ENCODE results near the gene CROCC2.
A peak's percentile ranks its signal among the peaks of the same experiment; 100 is the strongest.

The CROCC2 gene

GRCh38 chr2:240920783-240921231 is 14.7 kb downstream of the CROCC2 start:
- no peak for TF ChIP-seq CTCF (IDR thresholded peaks at IDR 0.05; ENCODE audit: insufficient read depth, low read length, missing control alignments)

DNA sequence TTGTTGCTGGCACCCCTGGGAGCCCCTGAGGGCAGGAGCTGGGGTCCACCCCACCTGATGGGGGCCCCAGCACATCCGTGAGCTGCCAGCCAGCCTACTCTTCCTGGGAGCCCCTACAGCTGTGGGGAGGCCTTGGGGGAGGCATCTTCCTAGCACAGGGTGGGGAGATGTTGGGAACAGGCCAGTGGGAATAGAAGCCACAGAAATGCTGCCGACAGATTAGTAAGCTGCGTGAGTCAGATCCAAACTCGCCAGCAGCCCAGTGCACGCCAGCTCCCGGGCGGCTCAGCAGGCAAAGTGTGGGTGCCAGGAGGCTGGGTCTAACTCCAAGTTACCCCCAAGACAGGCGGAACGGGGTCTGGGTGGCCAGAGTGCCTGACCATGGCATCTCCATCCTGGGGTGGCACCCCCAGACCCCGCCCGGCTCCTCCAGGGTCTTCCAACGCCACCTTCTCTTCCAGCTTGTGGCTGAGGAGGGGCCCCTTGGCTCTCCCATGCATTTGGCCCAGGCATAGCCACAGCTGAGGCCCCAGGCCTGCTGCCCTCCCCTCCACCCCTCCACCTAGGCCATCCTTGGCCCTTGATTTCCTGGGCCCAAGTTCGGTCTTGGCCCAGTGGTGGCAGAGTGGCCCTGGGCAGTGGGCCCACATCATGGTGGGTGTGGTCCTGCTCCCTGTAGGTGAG is 15.3 kb downstream of the CROCC2 start:
- ChIA-PET CTCF (interaction anchor here (1.1 to 3.5 kb wide), 3 partner anchors 8 to 156 kb away, joined by 3 to 21 read pairs (median 8); no protein-coding TSS in a partner anchor), POLR2A (interaction anchor here (0.7 kb wide), 1 partner anchor 11 kb away, joined by 3 read pairs; no protein-coding TSS in a partner anchor)
- H3K4me3 ChIP-seq (ENCODE audit: low read depth, low read length): no peak overlapping the region
- DNase-seq (ENCODE audit: low read depth, low spot score): peak; percentile 86
- no peak for TF ChIP-seq CTCF (IDR thresholded peaks at IDR 0.05; ENCODE audit: insufficient read depth, low read length, missing control alignments)

More at GRCh38 chr2:240920783-240921231, 14.7 kb downstream of the CROCC2 start:
- CTCF ChIA-PET: interaction anchor here (1.1 to 3.5 kb wide), 3 partner anchors 8 to 157 kb away, joined by 3 to 21 read pairs (median 8); no protein-coding TSS in a partner anchor
- POLR2A ChIA-PET: interaction anchor here (0.7 kb wide), 1 partner anchor 11 kb away, joined by 3 read pairs; no protein-coding TSS in a partner anchor
- no peak for DNase-seq (ENCODE audit: low read depth, low spot score)
- H3K4me3 ChIP-seq (ENCODE audit: low read depth, low read length): no peak overlapping the region

GRCh38 chr2:240921995-240922244 is 15.8 kb downstream of the CROCC2 start:
- no peak for DNase-seq (ENCODE audit: low read depth, low spot score)
- H3K4me3 ChIP-seq (ENCODE audit: low read depth, low read length): no peak overlapping the region
- ChIA-PET POLR2A (no interaction called here), CTCF (interaction anchor here (1.7 to 3.5 kb wide), 2 partner anchors 9 to 156 kb away, joined by 8 to 21 read pairs; no protein-coding TSS in a partner anchor)
- no peak for TF ChIP-seq CTCF (IDR thresholded peaks at IDR 0.05; ENCODE audit: insufficient read depth, low read length, missing control alignments)

DNA sequence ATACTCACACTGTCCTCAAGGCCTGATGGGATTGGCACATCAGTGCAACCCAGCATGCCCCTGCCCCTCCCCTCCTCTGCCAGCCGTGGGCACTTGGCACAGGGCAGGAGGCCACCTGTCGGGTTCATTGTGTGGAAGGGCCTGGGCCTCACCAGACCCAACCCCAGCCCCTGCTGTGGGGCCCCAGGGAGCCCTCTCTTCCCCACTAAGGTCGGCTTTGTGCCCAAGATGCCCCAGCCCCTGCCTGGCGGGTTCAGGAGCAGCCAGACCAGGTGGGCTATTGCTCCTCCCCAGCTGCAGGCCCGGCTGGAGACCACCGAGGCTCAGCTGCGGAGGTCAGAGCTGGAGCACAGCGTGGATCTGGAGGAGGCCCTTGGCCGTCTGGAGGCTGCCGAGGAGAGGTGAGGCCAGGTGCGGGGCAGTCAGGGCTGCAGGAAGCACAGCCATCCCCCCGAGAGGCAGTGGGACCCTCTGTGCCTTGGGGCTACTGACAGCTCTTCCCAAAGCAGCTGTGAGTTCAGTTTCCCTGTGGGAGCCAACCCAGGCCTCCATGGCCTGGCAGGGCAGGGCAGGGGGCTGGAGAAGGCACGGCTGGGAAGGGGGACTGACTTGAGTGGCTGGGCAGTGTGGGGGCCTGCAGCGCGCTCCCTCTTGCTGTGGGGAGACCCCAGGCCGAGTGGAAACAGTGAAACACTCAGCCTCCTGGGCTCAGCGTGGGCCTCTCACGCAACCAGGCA is 16.3 kb downstream of the CROCC2 start:
- POLR2A ChIA-PET: no interaction called here
- H3K4me3 ChIP-seq (ENCODE audit: low read depth, low read length): no peak overlapping the region
- DNase-seq (ENCODE audit: low read depth, low spot score): no peak
- CTCF ChIA-PET: interaction anchor here (3.5 kb wide), 1 partner anchor 9 kb away, joined by 21 read pairs; no protein-coding TSS in a partner anchor
- no peak for TF ChIP-seq CTCF (IDR thresholded peaks at IDR 0.05; ENCODE audit: insufficient read depth, low read length, missing control alignments)

- ChIA-PET CTCF (interaction anchor here (3.5 kb wide), 1 partner anchor 10 kb away, joined by 21 read pairs; no protein-coding TSS in a partner anchor), POLR2A (no interaction called here)
- no peak for DNase-seq (ENCODE audit: low read depth, low spot score)
- no peak overlapping the region for H3K4me3 ChIP-seq (ENCODE audit: low read depth, low read length)
- no peak for TF ChIP-seq CTCF (IDR thresholded peaks at IDR 0.05; ENCODE audit: insufficient read depth, low read length, missing control alignments)
Observed at GRCh38 chr2:240922982-240923537, 16.9 kb downstream of the CROCC2 start.

DNA sequence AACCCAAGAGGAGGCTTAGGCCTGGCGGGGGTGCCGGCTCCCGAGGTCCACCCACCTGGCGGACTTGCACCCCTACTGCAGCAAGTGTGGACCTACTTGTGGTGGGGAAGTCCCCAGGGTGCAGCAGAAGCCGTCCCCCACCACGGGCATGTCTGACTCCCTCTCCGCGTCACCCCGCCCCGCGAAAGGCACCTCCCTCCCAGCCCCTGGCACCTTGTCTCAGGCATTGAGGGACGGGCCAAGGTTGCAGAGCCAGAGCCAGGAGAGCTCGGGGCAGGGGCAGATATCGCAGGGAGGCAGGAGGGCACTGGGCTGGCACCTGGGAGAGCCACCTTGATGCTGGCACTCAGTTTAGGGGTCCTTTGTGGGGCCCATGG is 19.0 kb downstream of the CROCC2 start:
- CTCF ChIA-PET: interaction anchor here (3.2 kb wide), 1 partner anchor 10 kb away, joined by 31 read pairs; no protein-coding TSS in a partner anchor
- no peak for DNase-seq (ENCODE audit: low read depth, low spot score)

More for the DNA sequence above, 19.0 kb downstream of the CROCC2 start:
- no peak for TF ChIP-seq CTCF (IDR thresholded peaks at IDR 0.05; ENCODE audit: insufficient read depth, low read length, missing control alignments)
- no peak overlapping the region for H3K4me3 ChIP-seq (ENCODE audit: low read depth, low read length)
- POLR2A ChIA-PET: no interaction called here
